Liver (tissue), 9 donors: ENCODE results near the gene SMAD7. TPM values are rescaled to one million over a fixed set of nuclear protein-coding genes. Genes with fewer than 3 reads are reported as not detected.

ENCODE experiments used
- DNase-seq: peaks from one replicate; pipeline ENCODE4 v3.0.0-alpha.2; 2017; ENCODE audit warnings: low spot score
- H3K27ac ChIP-seq, 2 donors: one replicate each; pipeline ENCODE4 v1.7.0; 2013; ENCODE audit warnings: inconsistent platforms in 2 of 2, low read length in 2 of 2, control low read depth in 1 of 2, low read depth in 1 of 2, mild to moderate bottlenecking in 1 of 2
- H3K27me3 ChIP-seq, 4 donors: one replicate each; pipeline versions ENCODE4 v1.6.1 to v1.7.0; 2013; ENCODE audit warnings: low read length in 3 of 4, inconsistent platforms in 1 of 4, mild to moderate bottlenecking in 1 of 4, moderate library complexity in 1 of 4; ENCODE audit not compliant: control insufficient read depth in 4 of 4, insufficient read depth in 4 of 4
- H3K36me3 ChIP-seq, 4 donors: one replicate each; pipeline versions ENCODE4 v1.6.1 to v1.7.0; 2013; ENCODE audit warnings: low read length in 3 of 4, mild to moderate bottlenecking in 3 of 4, low read depth in 1 of 4, moderate library complexity in 1 of 4; ENCODE audit not compliant: control insufficient read depth in 4 of 4, insufficient read depth in 3 of 4
- H3K4me1 ChIP-seq, 4 donors: one replicate each; pipeline versions ENCODE4 v1.6.1 to v1.7.0; 2013; ENCODE audit warnings: low read length in 3 of 4, mild to moderate bottlenecking in 3 of 4, moderate library complexity in 1 of 4; ENCODE audit not compliant: control insufficient read depth in 4 of 4, insufficient read depth in 4 of 4
- H3K4me3 ChIP-seq, 3 donors: one replicate each; pipeline versions ENCODE4 v1.6.1 to v1.7.0; 2013; ENCODE audit warnings: low read length in 3 of 3, control low read depth in 1 of 3, low read depth in 1 of 3, mild to moderate bottlenecking in 1 of 3
- H3K9ac ChIP-seq, 2 donors: one replicate each; pipeline ENCODE4 v1.7.0; 2013; ENCODE audit warnings: low read length in 2 of 2, mild to moderate bottlenecking in 2 of 2, moderate library complexity in 2 of 2, control low read depth in 1 of 2, low read depth in 1 of 2
- H3K9me3 ChIP-seq, 4 donors: one replicate each; pipeline versions ENCODE4 v1.6.1 to v1.7.0; 2013; ENCODE audit warnings: low read length in 3 of 4; ENCODE audit not compliant: control insufficient read depth in 4 of 4
- CTCF ChIP-seq: fragments of 150-350 bp; IDR thresholded peaks from 2 replicates; pipeline ENCODE4 v1.5.1; 2017; ENCODE audit warnings: improper control_type of control experiment, low read depth, low read length; ENCODE audit not compliant: missing input control
- EGR1 ChIP-seq, 2 donors: IDR thresholded peaks; 2 replicates each; pipeline ENCODE4 v1.6.1; 2016 to 2018; ENCODE audit warnings: antibody characterized with exemption in 2 of 2, low read depth in 2 of 2
- FOXA2 ChIP-seq: IDR thresholded peaks from 2 replicates; pipeline ENCODE4 v1.6.1; 2016; ENCODE audit warnings: antibody characterized with exemption
- GABPA ChIP-seq, 2 donors: IDR thresholded peaks in 1 of 2; conservative IDR thresholded peaks in 1 of 2; 2 replicates each; pipeline ENCODE4 v1.6.1; 2016; ENCODE audit warnings: antibody characterized with exemption in 2 of 2, mild to moderate bottlenecking in 1 of 2, moderate library complexity in 1 of 2
- JUND ChIP-seq, 2 donors: IDR thresholded peaks; 2 replicates each; pipeline ENCODE4 v1.6.1; 2016; ENCODE audit warnings: antibody characterized with exemption in 2 of 2
- NR2F2 ChIP-seq: IDR thresholded peaks from 2 replicates; pipeline ENCODE4 v1.6.1; 2016; ENCODE audit warnings: antibody characterized with exemption
- RAD21 ChIP-seq, 2 donors: IDR thresholded peaks; 2 replicates each; pipeline ENCODE4 v1.6.1; 2016; ENCODE audit warnings: antibody characterized with exemption in 2 of 2, mild to moderate bottlenecking in 2 of 2
- REST ChIP-seq: IDR thresholded peaks from 2 replicates; pipeline ENCODE4 v1.6.1; 2016; ENCODE audit warnings: antibody characterized with exemption, mild to moderate bottlenecking
- RXRA ChIP-seq, 2 donors: IDR thresholded peaks; 2 replicates each; pipeline ENCODE4 v1.6.1; 2017 to 2018; ENCODE audit warnings: antibody characterized with exemption in 2 of 2, mild to moderate bottlenecking in 1 of 2
- YY1 ChIP-seq: IDR thresholded peaks from 2 replicates; pipeline ENCODE4 v1.6.1; 2016; ENCODE audit warnings: antibody characterized with exemption, mild to moderate bottlenecking
- WGBS: extraction: QIAGEN DNeasy Blood & Tissue Kit; methylation state at CpG from one replicate; pipeline ENCODE4 v1.1.7; 2013; 5-methylcytosine and 5-hydroxymethylcytosine counted together
- polyA plus RNA-seq, 2 donors: library from polyadenylated mRNA; stranded (reverse) in 1 of 2; unstranded in 1 of 2; fragments of 200-250 nt in 1 of 2; fragments of >200 nt in 1 of 2; fragmentation: Nextera tagmentation in 1 of 2; extraction: Ambion mirVana in 1 of 2; gene quantifications; one replicate each; pipeline versions ENCODE4 v1.2.1 to v1.2.3, GENCODE V29; 2013 to 2015
- total RNA-seq, 2 donors: library from RNA; depleted of rRNA; stranded (reverse); fragments of >200 nt; gene quantifications; one replicate each; pipeline ENCODE4 v1.2.3, GENCODE V29; 2014
- TF ChIP-seq, protein P1 (sequence below): IDR thresholded peaks from 2 replicates; pipeline ENCODE4 v1.6.1; 2016; ENCODE audit warnings: antibody characterized with exemption
- TF ChIP-seq, protein P2 (sequence below): IDR thresholded peaks from 2 replicates; pipeline ENCODE4 v1.6.1; 2016; ENCODE audit warnings: antibody characterized with exemption
- donor health status: healthy.
- donor health status: healthy.
- donor health status: healthy.
- donor health status: healthy.
- donor health status: healthy.

SMAD7 gene
- total and polyA plus RNA-seq, 4 donors, result 3.2 to 11.8 (median 10.1) TPM

DNA sequence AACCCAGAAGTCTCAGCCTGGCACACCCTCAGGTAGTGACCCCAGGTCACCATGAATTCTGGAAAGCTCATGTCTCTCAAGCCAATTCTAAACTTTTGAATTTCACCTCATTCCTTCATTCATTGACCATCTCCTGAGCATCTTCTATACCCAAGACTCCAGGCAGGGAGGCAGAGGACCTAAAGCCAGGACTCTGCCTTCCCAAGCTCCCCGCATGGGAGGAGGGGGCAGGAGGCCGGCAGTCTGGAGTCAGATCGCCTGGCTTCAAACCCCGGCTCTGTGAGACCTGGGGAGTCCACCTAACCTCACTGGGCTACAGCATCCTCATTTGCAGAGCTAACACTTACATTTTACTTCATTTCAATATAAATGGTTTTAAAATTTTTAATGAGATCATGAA, 59.0 kb downstream of the SMAD7 start:
- no peaks in the 10 kb centered on the region for H3K27me3 ChIP-seq
- H3K4me1 ChIP-seq, result peaks cover 2 to 8% (median 4%) of the 10 kb centered on the region in 4 donors
- 98% methylated on average over 4 of the region's 4 CpGs for WGBS
- no peak overlapping the region for H3K4me3 ChIP-seq
- no peak overlapping the region for H3K27ac ChIP-seq
- no peaks in the 10 kb centered on the region for H3K9me3 ChIP-seq
- no peaks in the 10 kb centered on the region for H3K36me3 ChIP-seq
- H3K9ac ChIP-seq, result no peak overlapping the region
- no peak for TF ChIP-seq REST
- no peak for TF ChIP-seq RXRA (IDR thresholded peaks at IDR 0.05)
- TF ChIP-seq, protein P1, sequence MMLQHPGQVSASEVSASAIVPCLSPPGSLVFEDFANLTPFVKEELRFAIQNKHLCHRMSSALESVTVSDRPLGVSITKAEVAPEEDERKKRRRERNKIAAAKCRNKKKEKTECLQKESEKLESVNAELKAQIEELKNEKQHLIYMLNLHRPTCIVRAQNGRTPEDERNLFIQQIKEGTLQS, result no peak
- TF ChIP-seq JUND (IDR thresholded peaks at IDR 0.05), result no peak
- DNase-seq, result no peak

DNA sequence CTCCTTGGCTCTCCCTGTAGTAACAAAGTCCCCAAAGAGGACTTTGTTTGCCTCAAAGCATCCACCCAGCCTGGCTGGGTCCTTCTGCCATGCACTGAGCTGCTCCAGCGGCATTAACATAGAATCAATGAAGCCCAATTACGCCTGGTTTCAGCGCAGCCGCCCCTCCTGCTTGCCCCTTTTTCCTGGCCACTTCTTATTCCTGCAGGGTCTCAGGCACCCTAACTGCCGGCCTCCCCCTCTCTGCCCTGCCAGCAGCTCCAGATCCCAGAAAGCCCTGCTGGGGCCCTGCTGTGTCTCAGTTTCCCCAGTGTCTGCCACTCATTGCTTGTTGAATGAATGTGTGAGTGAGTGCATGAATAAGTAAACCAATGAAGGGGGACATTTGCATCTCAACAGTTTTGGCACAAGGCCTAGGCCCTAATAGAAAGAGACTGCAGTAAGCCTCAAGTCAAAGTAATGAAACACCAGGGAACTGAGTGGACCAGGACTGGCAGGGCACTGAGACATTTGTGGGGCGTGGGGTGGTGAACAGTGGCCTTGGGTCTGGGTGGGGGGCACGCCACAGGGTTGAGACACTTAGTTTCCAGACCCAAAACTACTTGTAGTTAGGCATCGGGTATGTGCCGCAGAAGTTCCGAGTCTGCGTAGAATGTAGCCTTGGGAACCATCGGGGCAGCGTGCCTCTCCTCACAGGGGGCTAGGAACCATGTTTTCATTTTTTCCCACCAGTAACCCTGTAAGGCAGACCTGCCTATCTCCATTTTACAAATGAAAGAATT, 60.6 kb downstream of the SMAD7 start:
- no peak for DNase-seq
- Histone ChIP-seq H3K4me3 (no peak overlapping the region), H3K9ac (no peak overlapping the region), H3K4me1 (peaks cover 2 to 8% (median 4%) of the 10 kb centered on the region in 4 donors), H3K36me3 (no peaks in the 10 kb centered on the region), H3K9me3 (no peaks in the 10 kb centered on the region), H3K27me3 (no peaks in the 10 kb centered on the region), H3K27ac (no peak overlapping the region)
- 98% methylated on average over 13 of the region's 13 CpGs for WGBS
- TF ChIP-seq YY1 (no peak), RAD21 (IDR thresholded peaks at IDR 0.05) (no peak), CTCF (no peak), GABPA (IDR thresholded peaks at IDR 0.05 in 1 of 2, conservative IDR thresholded peaks at IDR 0.05 in 1 of 2) (no peak), EGR1 (IDR thresholded peaks at IDR 0.05; ENCODE audit: low read depth in 2 of 2) (no peak), FOXA2 (no peak), REST (no peak), NR2F2 (no peak)
- TF ChIP-seq, protein P2, sequence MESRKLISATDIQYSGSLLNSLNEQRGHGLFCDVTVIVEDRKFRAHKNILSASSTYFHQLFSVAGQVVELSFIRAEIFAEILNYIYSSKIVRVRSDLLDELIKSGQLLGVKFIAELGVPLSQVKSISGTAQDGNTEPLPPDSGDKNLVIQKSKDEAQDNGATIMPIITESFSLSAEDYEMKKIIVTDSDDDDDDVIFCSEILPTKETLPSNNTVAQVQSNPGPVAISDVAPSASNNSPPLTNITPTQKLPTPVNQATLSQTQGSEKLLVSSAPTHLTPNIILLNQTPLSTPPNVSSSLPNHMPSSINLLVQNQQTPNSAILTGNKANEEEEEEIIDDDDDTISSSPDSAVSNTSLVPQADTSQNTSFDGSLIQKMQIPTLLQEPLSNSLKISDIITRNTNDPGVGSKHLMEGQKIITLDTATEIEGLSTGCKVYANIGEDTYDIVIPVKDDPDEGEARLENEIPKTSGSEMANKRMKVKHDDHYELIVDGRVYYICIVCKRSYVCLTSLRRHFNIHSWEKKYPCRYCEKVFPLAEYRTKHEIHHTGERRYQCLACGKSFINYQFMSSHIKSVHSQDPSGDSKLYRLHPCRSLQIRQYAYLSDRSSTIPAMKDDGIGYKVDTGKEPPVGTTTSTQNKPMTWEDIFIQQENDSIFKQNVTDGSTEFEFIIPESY, result no peak
